Loucy (cell line): ENCODE results near the gene DDX4.

Source experiments
- EZH2phosphoT487 ChIP-seq: fragments of 200-600 bp; IDR thresholded peaks from 2 replicates; pipeline ENCODE4 v1.6.1; 2018; ENCODE audit warnings: antibody characterized with exemption, mild to moderate bottlenecking, moderate library complexity, borderline replicate concordance
- TF ChIP-seq, protein P1 (sequence below): fragments of 200-600 bp; sonication (generic); conservative IDR thresholded peaks from 2 replicates; pipeline ENCODE4 v1.5.1; 2014; ENCODE audit warnings: mild to moderate bottlenecking, antibody characterized with exemption, low read length

GRCh38 chr5:55865831-55866230 lies 128.0 kb downstream of the DDX4 start:
- TF ChIP-seq, protein P1, sequence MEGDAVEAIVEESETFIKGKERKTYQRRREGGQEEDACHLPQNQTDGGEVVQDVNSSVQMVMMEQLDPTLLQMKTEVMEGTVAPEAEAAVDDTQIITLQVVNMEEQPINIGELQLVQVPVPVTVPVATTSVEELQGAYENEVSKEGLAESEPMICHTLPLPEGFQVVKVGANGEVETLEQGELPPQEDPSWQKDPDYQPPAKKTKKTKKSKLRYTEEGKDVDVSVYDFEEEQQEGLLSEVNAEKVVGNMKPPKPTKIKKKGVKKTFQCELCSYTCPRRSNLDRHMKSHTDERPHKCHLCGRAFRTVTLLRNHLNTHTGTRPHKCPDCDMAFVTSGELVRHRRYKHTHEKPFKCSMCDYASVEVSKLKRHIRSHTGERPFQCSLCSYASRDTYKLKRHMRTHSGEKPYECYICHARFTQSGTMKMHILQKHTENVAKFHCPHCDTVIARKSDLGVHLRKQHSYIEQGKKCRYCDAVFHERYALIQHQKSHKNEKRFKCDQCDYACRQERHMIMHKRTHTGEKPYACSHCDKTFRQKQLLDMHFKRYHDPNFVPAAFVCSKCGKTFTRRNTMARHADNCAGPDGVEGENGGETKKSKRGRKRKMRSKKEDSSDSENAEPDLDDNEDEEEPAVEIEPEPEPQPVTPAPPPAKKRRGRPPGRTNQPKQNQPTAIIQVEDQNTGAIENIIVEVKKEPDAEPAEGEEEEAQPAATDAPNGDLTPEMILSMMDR = no peak
- no peak for TF ChIP-seq EZH2phosphoT487
